ENCODE data around the gene LYSMD2. TPM values are rescaled to one million over a fixed set of nuclear protein-coding genes. Genes with fewer than 3 reads are reported as not detected.

Gene LYSMD2
- total RNA-seq, 1 donor from 2014 or later: 5.0 TPM

DNA sequence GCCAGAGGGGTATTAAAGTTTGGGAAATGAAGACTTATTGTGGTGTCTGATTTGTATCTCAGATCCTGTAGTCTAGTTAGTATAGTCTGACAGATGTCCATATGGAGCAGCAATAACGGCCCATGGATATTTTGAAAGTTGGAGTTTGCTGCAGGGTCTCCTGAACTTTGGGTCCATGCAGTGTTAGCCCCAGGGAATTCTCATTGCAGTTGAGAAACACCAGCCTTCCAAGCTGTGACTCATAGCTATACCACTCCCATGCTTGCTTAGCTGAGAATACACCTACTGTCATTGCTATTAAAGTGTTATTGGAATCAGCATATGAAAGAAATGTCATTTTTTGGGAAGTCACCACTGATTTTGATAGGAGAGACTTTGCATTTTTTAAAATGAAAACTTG is 43.2 kb upstream of the LYSMD2 start:
- TF ChIP-seq, protein P1, sequence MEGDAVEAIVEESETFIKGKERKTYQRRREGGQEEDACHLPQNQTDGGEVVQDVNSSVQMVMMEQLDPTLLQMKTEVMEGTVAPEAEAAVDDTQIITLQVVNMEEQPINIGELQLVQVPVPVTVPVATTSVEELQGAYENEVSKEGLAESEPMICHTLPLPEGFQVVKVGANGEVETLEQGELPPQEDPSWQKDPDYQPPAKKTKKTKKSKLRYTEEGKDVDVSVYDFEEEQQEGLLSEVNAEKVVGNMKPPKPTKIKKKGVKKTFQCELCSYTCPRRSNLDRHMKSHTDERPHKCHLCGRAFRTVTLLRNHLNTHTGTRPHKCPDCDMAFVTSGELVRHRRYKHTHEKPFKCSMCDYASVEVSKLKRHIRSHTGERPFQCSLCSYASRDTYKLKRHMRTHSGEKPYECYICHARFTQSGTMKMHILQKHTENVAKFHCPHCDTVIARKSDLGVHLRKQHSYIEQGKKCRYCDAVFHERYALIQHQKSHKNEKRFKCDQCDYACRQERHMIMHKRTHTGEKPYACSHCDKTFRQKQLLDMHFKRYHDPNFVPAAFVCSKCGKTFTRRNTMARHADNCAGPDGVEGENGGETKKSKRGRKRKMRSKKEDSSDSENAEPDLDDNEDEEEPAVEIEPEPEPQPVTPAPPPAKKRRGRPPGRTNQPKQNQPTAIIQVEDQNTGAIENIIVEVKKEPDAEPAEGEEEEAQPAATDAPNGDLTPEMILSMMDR (IDR thresholded peaks at IDR 0.05; ENCODE audit: unreplicated experiment): no peak
- peaks cover 7% of the 10 kb centered on the region for H3K36me3 Mint-ChIP-seq (ENCODE audit: insufficient read depth)
- no peaks in the 10 kb centered on the region for H3K9me3 Mint-ChIP-seq (ENCODE audit: low read depth)
- no peaks in the 10 kb centered on the region for H3K4me1 Mint-ChIP-seq (ENCODE audit: low read depth)
- H3K27ac Mint-ChIP-seq: no peak overlapping the region
- H3K27me3 Mint-ChIP-seq: no peaks in the 10 kb centered on the region
- H3K4me3 Mint-ChIP-seq (ENCODE audit: low read depth): no peak overlapping the region
- DNase-seq (ENCODE audit: low spot score, unreplicated experiment): no peak

DNA sequence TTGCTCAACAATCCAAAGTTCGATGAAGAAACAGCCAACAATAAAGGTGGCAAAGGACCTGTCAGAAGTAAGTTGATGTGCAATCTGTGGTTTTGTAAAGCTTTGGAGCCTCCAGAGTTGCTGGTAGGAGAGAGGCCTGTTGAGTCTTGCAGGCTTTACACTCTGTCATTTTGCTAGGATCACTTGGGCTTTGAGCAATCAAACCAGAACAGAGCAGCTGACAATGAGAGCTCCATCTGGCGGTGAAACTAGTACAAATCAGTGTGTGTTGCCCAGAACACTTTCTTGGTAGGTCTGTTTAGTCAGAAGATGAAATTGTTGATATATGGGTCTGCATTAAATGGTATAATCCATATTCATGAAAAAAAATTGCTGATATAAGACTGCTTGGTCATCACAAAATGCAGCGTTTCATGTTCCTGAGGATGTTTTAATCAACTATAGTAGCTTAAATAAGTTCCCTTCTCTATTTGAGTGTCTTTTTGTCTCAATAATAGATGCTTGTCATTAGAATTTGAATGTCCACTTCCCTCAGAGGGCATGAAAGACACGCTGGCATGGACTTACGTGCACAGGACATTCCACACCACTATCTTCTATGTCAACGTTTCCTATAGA is 39.6 kb upstream of the LYSMD2 start:
- Mint-ChIP-seq H3K4me3 (ENCODE audit: low read depth) (no peak overlapping the region), H3K4me1 (ENCODE audit: low read depth) (peaks cover under 1% of the 10 kb centered on the region), H3K27ac (no peak overlapping the region), H3K36me3 (ENCODE audit: insufficient read depth) (peaks cover 8% of the 10 kb centered on the region), H3K27me3 (no peaks in the 10 kb centered on the region), H3K9me3 (ENCODE audit: low read depth) (no peaks in the 10 kb centered on the region)
- DNase-seq (ENCODE audit: low spot score, unreplicated experiment): peak; percentile 45
- TF ChIP-seq, protein P1 (IDR thresholded peaks at IDR 0.05; ENCODE audit: unreplicated experiment): peak; percentile 76

DNA sequence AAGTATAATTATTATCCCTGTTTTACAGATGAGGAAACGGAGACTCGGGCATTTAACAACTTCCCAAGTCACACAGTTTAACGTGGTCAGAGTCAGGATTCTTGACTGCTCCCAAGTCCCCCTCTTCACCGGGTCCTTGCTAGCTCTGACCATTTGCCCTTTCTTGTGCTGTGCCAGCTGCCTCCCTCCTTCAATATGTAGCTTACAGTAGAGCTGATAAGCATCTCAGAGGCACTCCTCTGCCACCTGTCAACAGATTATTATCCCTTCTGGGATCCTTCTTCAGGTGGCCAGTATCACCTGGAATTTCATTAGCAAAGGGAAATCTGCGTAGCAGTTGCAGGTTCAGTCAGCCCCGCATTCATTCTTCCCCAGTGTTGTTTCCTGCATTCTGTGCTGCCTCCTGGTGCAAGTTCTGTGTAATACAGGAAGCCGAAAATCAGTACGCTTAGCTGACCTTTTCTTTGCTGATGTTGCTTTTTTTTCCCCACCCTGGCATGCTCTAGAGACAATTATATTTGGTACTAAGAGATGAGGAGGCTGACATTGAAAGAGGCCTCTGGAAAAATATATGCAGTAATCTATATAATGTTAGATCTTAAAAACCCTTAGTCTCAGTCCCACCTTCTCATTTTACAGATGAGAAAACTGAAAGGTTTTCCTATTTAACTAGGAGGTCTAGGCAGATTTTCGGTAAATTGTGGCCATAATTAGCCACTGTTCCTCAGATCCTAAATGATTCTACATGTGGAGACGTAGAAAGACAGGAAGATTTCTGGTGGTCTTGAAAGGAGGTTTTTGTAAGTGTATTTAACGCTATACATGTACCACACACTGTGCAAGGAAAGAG is 38.7 kb upstream of the LYSMD2 start:
- DNase-seq (ENCODE audit: low spot score, unreplicated experiment): peak; percentile 36
- no peaks in the 10 kb centered on the region for H3K9me3 Mint-ChIP-seq (ENCODE audit: low read depth)
- H3K27ac Mint-ChIP-seq: no peak overlapping the region
- TF ChIP-seq, protein P1 (IDR thresholded peaks at IDR 0.05; ENCODE audit: unreplicated experiment): peak; percentile 75
- H3K4me1 Mint-ChIP-seq (ENCODE audit: low read depth): peaks cover 3% of the 10 kb centered on the region
- H3K4me3 Mint-ChIP-seq (ENCODE audit: low read depth): no peak overlapping the region
- H3K36me3 Mint-ChIP-seq (ENCODE audit: insufficient read depth): peaks cover 7% of the 10 kb centered on the region
- no peaks in the 10 kb centered on the region for H3K27me3 Mint-ChIP-seq

DNA sequence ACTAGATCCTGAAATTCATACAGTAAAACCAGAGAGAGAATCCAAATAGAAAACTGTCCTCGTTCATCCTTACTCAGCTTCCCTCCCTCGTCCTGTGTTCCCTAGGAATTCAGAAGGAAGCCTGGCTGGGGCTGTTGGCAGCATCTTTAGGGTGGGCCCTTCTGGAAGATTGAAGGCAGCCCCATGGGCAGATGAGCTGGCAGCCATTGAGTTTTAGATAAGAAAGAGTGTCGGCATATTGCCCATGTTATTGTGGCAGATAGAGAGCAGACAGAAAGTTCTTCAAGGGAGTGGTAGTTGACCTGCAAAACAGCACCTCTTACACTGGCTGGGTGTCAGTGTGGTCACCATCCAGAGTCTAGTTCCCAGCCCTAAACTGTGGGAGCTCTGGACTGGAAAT is 37.5 kb upstream of the LYSMD2 start:
- Mint-ChIP-seq H3K9me3 (ENCODE audit: low read depth) (no peaks in the 10 kb centered on the region), H3K27ac (no peak overlapping the region), H3K27me3 (no peaks in the 10 kb centered on the region), H3K4me3 (ENCODE audit: low read depth) (no peak overlapping the region), H3K36me3 (ENCODE audit: insufficient read depth) (peaks cover 7% of the 10 kb centered on the region), H3K4me1 (ENCODE audit: low read depth) (peaks cover 3% of the 10 kb centered on the region)
- TF ChIP-seq, protein P1 (IDR thresholded peaks at IDR 0.05; ENCODE audit: unreplicated experiment): no peak
- DNase-seq (ENCODE audit: low spot score, unreplicated experiment): no peak

DNA sequence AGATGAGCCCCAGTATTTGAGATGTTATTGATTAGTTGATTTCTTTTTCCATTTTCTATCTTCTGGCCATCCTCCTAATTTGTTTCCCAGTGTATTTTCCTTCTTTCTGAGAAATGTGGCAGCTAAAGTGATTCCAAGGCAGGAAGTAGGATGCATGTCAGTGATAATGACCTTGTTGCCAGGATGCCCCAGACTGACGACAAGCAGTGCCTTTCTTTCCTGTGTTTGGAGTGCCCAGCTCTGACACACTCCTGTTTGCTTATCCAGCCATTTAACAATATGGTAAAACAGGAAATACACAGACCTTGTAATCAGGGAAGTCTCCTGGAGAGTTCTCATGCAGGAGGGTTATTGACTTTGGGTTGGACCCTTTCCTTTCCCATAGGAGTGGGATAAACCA is 34.3 kb upstream of the LYSMD2 start:
- H3K36me3 Mint-ChIP-seq (ENCODE audit: insufficient read depth): peaks cover 9% of the 10 kb centered on the region
- no peak overlapping the region for H3K27ac Mint-ChIP-seq
- peaks cover 3% of the 10 kb centered on the region for H3K4me1 Mint-ChIP-seq (ENCODE audit: low read depth)
- TF ChIP-seq, protein P1 (IDR thresholded peaks at IDR 0.05; ENCODE audit: unreplicated experiment): no peak
- no peak for DNase-seq (ENCODE audit: low spot score, unreplicated experiment)
- H3K4me3 Mint-ChIP-seq (ENCODE audit: low read depth): no peak overlapping the region
- H3K27me3 Mint-ChIP-seq: no peaks in the 10 kb centered on the region
- H3K9me3 Mint-ChIP-seq (ENCODE audit: low read depth): no peaks in the 10 kb centered on the region

Data from progenitor cell of endocrine pancreas (in vitro differentiated cells).